ENCODE measurements around the gene C2orf69.

- TF ChIP-seq POLR2A (IDR thresholded peaks at IDR 0.05) (no peak), CTCF (IDR thresholded peaks at IDR 0.05) (no peak)
Observed at GRCh38 chr2:199936554-199936953, 25.5 kb downstream of the C2orf69 start.

Data from testis (tissue), 2 donors.